Trophoblast cell (in vitro differentiated cells and primary cell): ENCODE data around the gene NKIRAS1.

ENCODE experiments used
- DNase-seq, 2 donors: peaks; one replicate each; pipeline ENCODE4 v3.0.0-alpha.2; 2016
- H2AFZ ChIP-seq: 2 replicates; pipeline ENCODE4 v1.6.1; 2013; ENCODE audit warnings: low read length, moderate library complexity, mild to moderate bottlenecking; ENCODE audit not compliant: insufficient read depth, poor library complexity
- H2AK5ac ChIP-seq: 2 replicates; pipeline ENCODE4 v1.6.1; 2013; ENCODE audit warnings: mild to moderate bottlenecking, low read length
- H2BK120ac ChIP-seq: 2 replicates; pipeline ENCODE4 v1.6.1; 2013; ENCODE audit warnings: low read length, mild to moderate bottlenecking, moderate library complexity; ENCODE audit not compliant: insufficient read depth, poor library complexity
- H2BK12ac ChIP-seq: 2 replicates; pipeline ENCODE4 v1.6.1; 2013; ENCODE audit warnings: mild to moderate bottlenecking, low read length, moderate library complexity
- H2BK5ac ChIP-seq: 2 replicates; pipeline ENCODE4 v1.6.1; 2013; ENCODE audit warnings: low read length, low read depth, moderate library complexity, mild to moderate bottlenecking; ENCODE audit not compliant: poor library complexity
- H3K14ac ChIP-seq: 2 replicates; pipeline ENCODE4 v1.6.1; 2013; ENCODE audit warnings: mild to moderate bottlenecking, low read length
- H3K18ac ChIP-seq: 2 replicates; pipeline ENCODE4 v1.6.1; 2013; ENCODE audit warnings: mild to moderate bottlenecking, low read length
- H3K23ac ChIP-seq: 2 replicates; pipeline ENCODE4 v1.6.1; 2013; ENCODE audit warnings: low read length
- H3K27ac ChIP-seq: 2 replicates; pipeline ENCODE4 v1.5.1; 2013; ENCODE audit warnings: low read depth, mild to moderate bottlenecking, inconsistent platforms, low read length, moderate library complexity
- H3K27me3 ChIP-seq: 2 replicates; pipeline ENCODE4 v1.6.1; 2013; ENCODE audit warnings: inconsistent platforms, mild to moderate bottlenecking, low read length, moderate library complexity; ENCODE audit not compliant: insufficient read depth
- H3K36me3 ChIP-seq, 2 experiments: 1 replicate in 1 of 2; 2 replicates in 1 of 2; pipeline ENCODE4 v1.6.1; 2013; ENCODE audit warnings: low read length in 2 of 2, mild to moderate bottlenecking in 2 of 2, moderate library complexity in 1 of 2; ENCODE audit not compliant: insufficient read depth in 2 of 2, control insufficient read depth in 1 of 2
- H3K4ac ChIP-seq: 2 replicates; pipeline ENCODE4 v1.6.1; 2013; ENCODE audit warnings: low read depth, mild to moderate bottlenecking, low read length, moderate library complexity
- H3K4me1 ChIP-seq, 2 experiments: 1 replicate in 1 of 2; 2 replicates in 1 of 2; pipeline ENCODE4 v1.6.1; 2013; ENCODE audit warnings: low read length in 2 of 2, mild to moderate bottlenecking in 2 of 2, moderate library complexity in 1 of 2; ENCODE audit not compliant: insufficient read depth in 2 of 2, control insufficient read depth in 1 of 2
- H3K4me2 ChIP-seq: 2 replicates; pipeline ENCODE4 v1.6.1; 2013; ENCODE audit warnings: inconsistent platforms, mild to moderate bottlenecking, low read length, moderate library complexity
- H3K4me3 ChIP-seq: 2 replicates; pipeline ENCODE4 v1.5.1; 2013; ENCODE audit warnings: mild to moderate bottlenecking, low read depth, low read length, inconsistent platforms
- H3K79me1 ChIP-seq: one replicate; pipeline ENCODE4 v1.6.1; 2013; ENCODE audit warnings: low read length
- H3K79me2 ChIP-seq: 2 replicates; pipeline ENCODE4 v1.6.1; 2013; ENCODE audit warnings: low read length, mild to moderate bottlenecking; ENCODE audit not compliant: control insufficient read depth, insufficient read depth, poor library complexity
- H3K9ac ChIP-seq: 2 replicates; pipeline ENCODE4 v1.6.1; 2013; ENCODE audit warnings: mild to moderate bottlenecking, low read length
- H3K9me3 ChIP-seq: 2 replicates; pipeline ENCODE4 v1.6.1; 2013; ENCODE audit warnings: low read depth, mild to moderate bottlenecking, control low read depth, inconsistent platforms, low read length; ENCODE audit not compliant: insufficient read depth
- H4K12ac ChIP-seq: 2 replicates; pipeline ENCODE4 v1.6.1; 2013; ENCODE audit warnings: low read depth, mild to moderate bottlenecking, low read length, moderate library complexity
- H4K8ac ChIP-seq: 2 replicates; pipeline ENCODE4 v1.6.1; 2013; ENCODE audit warnings: low read depth, mild to moderate bottlenecking, low read length, moderate library complexity
- H4K91ac ChIP-seq: one replicate; pipeline ENCODE4 v1.6.1; 2013; ENCODE audit warnings: low read depth, mild to moderate bottlenecking, low read length, moderate library complexity
- WGBS: extraction: QIAGEN DNeasy Blood & Tissue Kit; methylation state at CpG from one replicate; pipeline ENCODE4 v1.1.7; 2013; ENCODE audit warnings: missing lambda C conversion rate; ENCODE audit not compliant: insufficient read length, insufficient coverage; ENCODE audit errors: extremely low coverage; 5-methylcytosine and 5-hydroxymethylcytosine counted together

The NKIRAS1 gene

DNA sequence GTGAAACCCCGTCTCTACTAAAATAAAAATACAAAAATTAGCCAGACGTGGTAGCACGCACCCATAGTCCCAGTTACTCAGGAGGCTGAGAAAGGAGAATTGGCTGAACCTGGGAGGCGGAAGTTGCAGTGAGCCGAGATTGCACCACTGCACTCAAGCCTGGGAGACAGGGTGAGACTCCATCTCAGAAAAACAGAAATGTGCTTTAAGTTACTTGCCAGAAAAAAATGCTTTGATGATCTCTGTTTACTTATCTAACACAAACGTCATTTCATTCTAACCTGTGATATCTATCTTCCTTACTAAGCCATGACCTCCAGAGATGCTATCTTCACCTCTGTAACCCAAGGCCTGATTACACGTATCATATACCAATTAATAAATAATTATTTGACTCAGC, 7.4 kb downstream of the NKIRAS1 start:
- H4K8ac ChIP-seq, result no peak overlapping the region
- H3K4ac ChIP-seq, result no peak overlapping the region
- no peaks in the 10 kb centered on the region for H3K79me2 ChIP-seq
- no peak overlapping the region for H3K9ac ChIP-seq
- H3K9me3 ChIP-seq, result no peaks in the 10 kb centered on the region
- WGBS, result no CpG with 5 or more reads among the region's 7 CpGs
- H3K4me3 ChIP-seq, result no peak overlapping the region
- H3K79me1 ChIP-seq, result no peaks in the 10 kb centered on the region
- H3K18ac ChIP-seq, result no peak overlapping the region
- no peak overlapping the region for H4K12ac ChIP-seq
- no peak overlapping the region for H4K91ac ChIP-seq
- peaks cover 7% of the 10 kb centered on the region in 2 experiments for H3K36me3 ChIP-seq
- H2BK12ac ChIP-seq, result no peak overlapping the region
- no peak overlapping the region for H2AFZ ChIP-seq
- H3K23ac ChIP-seq, result no peak overlapping the region
- H2AK5ac ChIP-seq, result no peak overlapping the region
- no peaks in the 10 kb centered on the region for H3K4me1 ChIP-seq
- DNase-seq, result peak; percentile 82 to 93
- no peak overlapping the region for H3K14ac ChIP-seq
- H2BK120ac ChIP-seq, result no peak overlapping the region
- no peak overlapping the region for H3K4me2 ChIP-seq
- no peak overlapping the region for H2BK5ac ChIP-seq
- H3K27me3 ChIP-seq, result no peaks in the 10 kb centered on the region
- H3K27ac ChIP-seq, result peak overlapping the region; percentile 25

DNA sequence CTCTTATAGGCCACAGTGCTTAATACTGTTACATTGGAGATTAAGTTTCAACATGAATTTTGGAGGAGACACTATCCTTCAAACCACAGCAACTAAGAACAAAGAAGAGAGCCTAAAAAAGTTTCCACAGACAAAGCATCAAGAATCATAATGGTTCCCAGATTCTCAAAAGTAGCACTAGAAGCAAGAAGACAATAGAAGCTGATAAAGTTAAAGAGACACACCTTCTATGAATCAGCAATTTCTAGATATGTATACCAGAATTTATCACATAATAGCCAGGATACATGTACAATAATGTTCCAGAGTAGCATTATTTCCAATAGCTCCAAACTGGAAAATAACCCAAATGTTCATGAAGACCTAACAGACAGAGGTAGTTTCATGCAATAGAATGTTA, 12.2 kb downstream of the NKIRAS1 start:
- Histone ChIP-seq H3K23ac (no peak overlapping the region), H2AK5ac (no peak overlapping the region), H3K4ac (no peak overlapping the region), H3K18ac (no peak overlapping the region), H2AFZ (no peak overlapping the region), H3K36me3 (peaks cover 7 to 15% of the 10 kb centered on the region in 2 experiments), H4K8ac (no peak overlapping the region), H2BK12ac (no peak overlapping the region), H3K4me1 (no peaks in the 10 kb centered on the region), H3K9ac (no peak overlapping the region), H3K27ac (no peak overlapping the region), H2BK120ac (no peak overlapping the region), H2BK5ac (no peak overlapping the region), H3K4me3 (no peak overlapping the region), H3K79me1 (no peaks in the 10 kb centered on the region), H3K79me2 (no peaks in the 10 kb centered on the region), H3K4me2 (no peak overlapping the region), H3K27me3 (no peaks in the 10 kb centered on the region), H3K14ac (no peak overlapping the region), H4K91ac (no peak overlapping the region), H4K12ac (no peak overlapping the region), H3K9me3 (no peaks in the 10 kb centered on the region)
- DNase-seq, result no peak

DNA sequence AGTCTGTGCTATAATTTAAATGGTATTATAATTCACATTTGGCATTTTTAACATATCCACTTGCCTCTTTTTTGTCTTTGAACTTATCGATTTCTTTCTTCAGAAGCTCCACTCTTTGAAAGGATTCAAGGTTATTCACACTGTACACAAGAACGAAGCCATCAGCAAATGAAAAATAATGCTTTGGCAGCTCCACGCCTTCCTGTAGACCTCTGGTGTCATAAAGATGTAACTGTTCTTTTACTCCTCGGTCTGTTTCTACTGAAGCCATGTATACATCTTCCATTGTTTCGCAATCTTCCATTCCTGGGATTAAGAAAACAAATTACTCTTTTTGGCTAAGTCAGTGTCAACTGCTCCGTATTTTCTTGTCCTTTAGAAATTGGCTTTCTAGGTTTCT, 16.0 kb downstream of the NKIRAS1 start:
- no peak overlapping the region for H2BK5ac ChIP-seq
- no CpG with 5 or more reads among the region's 6 CpGs for WGBS
- H3K4me3 ChIP-seq, result no peak overlapping the region
- no peak overlapping the region for H3K27ac ChIP-seq
- H3K79me1 ChIP-seq, result no peaks in the 10 kb centered on the region
- no peak overlapping the region for H3K4me2 ChIP-seq
- H4K8ac ChIP-seq, result no peak overlapping the region
- no peak overlapping the region for H3K9ac ChIP-seq
- H3K4me1 ChIP-seq, result no peaks in the 10 kb centered on the region
- H3K9me3 ChIP-seq, result peaks cover 3% of the 10 kb centered on the region
- H3K14ac ChIP-seq, result no peak overlapping the region
- peak; percentile 17 to 80 for DNase-seq
- H2BK12ac ChIP-seq, result no peak overlapping the region
- no peak overlapping the region for H3K23ac ChIP-seq
- H4K12ac ChIP-seq, result no peak overlapping the region
- no peak overlapping the region for H3K18ac ChIP-seq
- no peak overlapping the region for H2BK120ac ChIP-seq
- H3K27me3 ChIP-seq, result no peaks in the 10 kb centered on the region
- H2AFZ ChIP-seq, result no peak overlapping the region
- H2AK5ac ChIP-seq, result no peak overlapping the region
- H3K79me2 ChIP-seq, result no peaks in the 10 kb centered on the region
- no peak overlapping the region for H3K4ac ChIP-seq
- H3K36me3 ChIP-seq, result peaks cover 8 to 20% of the 10 kb centered on the region in 2 experiments
- no peak overlapping the region for H4K91ac ChIP-seq

DNA sequence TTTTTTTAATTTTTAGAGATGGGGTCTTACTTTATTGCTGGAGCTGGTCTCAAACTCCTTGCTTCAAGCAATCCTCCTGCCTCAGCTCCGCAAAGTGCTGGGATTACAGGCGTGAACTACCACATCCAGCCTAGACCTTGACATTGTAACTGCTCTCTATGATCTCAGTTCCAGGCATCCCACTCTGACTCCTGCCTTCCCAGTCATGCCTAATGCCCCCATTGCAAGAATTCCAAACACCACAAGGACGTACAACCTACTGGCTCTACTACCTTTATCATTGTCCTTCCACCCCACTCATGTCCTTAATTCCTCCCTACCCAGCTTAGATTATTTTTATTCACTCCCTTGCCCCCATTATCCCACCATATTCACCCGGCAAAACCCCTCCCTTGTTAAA, 21.6 kb downstream of the NKIRAS1 start:
- Histone ChIP-seq H3K36me3 (peaks cover 6 to 16% of the 10 kb centered on the region in 2 experiments), H2AFZ (no peak overlapping the region), H3K4ac (no peak overlapping the region), H3K79me1 (no peaks in the 10 kb centered on the region), H3K27ac (no peak overlapping the region), H3K4me1 (no peaks in the 10 kb centered on the region), H3K23ac (no peak overlapping the region), H2BK12ac (no peak overlapping the region), H4K12ac (no peak overlapping the region), H3K4me3 (no peak overlapping the region), H3K9ac (no peak overlapping the region), H2BK5ac (no peak overlapping the region), H2BK120ac (no peak overlapping the region), H3K14ac (no peak overlapping the region), H2AK5ac (no peak overlapping the region), H3K18ac (no peak overlapping the region), H3K79me2 (no peaks in the 10 kb centered on the region), H4K8ac (no peak overlapping the region), H3K4me2 (no peak overlapping the region), H3K9me3 (peaks cover 3% of the 10 kb centered on the region), H4K91ac (no peak overlapping the region), H3K27me3 (no peaks in the 10 kb centered on the region)
- 100% methylated on average over 1 of the region's 4 CpGs for WGBS
- peak; percentile 59 to 79 for DNase-seq
